ENCODE results near the gene ATP2B2.

DNA sequence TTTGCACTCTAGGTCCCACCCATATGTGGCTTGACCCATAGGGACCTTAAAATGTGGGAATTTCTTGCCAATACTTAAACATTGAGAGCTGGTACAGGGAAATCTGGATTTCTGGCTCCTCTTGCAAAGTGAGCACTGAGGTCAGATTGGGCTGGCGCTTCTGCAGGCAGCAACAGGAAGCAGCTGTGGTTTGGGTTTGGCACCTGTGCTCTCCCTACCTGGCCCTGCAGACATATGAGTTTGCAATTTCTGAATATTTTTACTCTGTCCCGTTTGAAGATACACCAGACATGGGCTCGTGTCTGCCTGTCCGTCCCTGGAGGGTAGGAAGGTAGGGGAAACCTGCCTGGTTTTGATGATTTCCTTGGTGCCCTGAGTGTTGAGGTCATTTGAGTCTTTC is 109.7 kb downstream of the ATP2B2 start:
- TF ChIP-seq, protein P1, sequence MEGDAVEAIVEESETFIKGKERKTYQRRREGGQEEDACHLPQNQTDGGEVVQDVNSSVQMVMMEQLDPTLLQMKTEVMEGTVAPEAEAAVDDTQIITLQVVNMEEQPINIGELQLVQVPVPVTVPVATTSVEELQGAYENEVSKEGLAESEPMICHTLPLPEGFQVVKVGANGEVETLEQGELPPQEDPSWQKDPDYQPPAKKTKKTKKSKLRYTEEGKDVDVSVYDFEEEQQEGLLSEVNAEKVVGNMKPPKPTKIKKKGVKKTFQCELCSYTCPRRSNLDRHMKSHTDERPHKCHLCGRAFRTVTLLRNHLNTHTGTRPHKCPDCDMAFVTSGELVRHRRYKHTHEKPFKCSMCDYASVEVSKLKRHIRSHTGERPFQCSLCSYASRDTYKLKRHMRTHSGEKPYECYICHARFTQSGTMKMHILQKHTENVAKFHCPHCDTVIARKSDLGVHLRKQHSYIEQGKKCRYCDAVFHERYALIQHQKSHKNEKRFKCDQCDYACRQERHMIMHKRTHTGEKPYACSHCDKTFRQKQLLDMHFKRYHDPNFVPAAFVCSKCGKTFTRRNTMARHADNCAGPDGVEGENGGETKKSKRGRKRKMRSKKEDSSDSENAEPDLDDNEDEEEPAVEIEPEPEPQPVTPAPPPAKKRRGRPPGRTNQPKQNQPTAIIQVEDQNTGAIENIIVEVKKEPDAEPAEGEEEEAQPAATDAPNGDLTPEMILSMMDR (IDR thresholded peaks at IDR 0.05): no peak
- TF ChIP-seq EZH2phosphoT487 (IDR thresholded peaks at IDR 0.05): no peak
- no peak for TF ChIP-seq EZH2 (IDR thresholded peaks at IDR 0.05)
